Medulla oblongata (tissue), 1 donor: ENCODE measurements around the gene GABBR2.
A peak's percentile ranks its signal among the peaks of the same experiment; 100 is the strongest.

Experiments used
- DNase-seq: peaks from one replicate; pipeline ENCODE4 v3.0.0-alpha.2; 2015; ENCODE audit errors: extremely low spot score

The GABBR2 gene

DNA sequence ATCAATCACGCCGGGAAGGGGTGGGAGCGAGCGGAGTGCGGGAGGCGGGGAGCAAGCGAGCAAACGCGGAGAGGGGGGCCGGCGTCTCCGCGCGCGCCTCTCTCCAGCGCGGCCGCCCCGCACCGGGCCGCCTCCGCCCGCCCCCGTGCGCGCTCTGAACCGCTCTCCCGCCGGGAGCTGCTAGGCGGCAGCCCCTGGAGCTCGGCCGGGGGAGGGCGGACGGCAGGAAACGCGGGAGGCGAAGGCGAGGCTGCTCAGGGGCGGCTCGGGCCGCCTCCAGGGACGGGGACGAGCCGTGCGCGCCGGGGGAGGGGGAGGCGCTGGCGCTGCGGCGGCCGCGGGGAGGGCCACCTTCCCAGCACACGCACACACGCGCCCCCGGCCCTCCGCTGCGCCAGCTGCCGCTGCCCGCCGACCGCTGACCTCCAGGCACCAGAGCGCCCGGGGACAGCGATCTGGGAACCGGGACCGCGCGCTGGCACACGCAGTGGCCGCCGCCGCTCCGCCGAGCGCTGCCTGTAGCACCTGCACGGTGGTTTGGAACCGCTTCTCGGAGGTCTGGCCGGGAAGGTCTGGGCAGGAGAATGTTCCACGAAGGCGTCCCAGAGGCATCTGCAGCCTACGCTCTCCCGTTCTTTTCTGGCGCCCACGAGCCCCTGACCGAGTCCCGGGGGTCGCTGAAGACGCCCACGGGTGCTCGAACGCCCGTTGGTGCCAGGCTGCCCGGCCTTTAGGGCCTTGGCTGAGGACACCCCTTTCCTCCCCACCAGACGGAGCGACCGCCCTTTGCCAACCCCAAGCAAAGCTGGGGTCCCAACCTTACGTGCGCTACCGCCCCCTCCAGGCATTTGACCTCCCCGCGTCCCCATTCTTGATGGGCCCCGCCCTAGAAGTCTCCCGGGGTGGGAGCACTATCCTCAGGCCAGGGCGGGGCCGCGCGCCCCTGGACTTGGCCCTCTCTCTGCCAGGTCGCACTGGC, at the start of gene GABBR2:
Gene GABBR2, minus strand, starts transcription at position 3 of the 979 bp plus-strand sequence. CDS start 198 bp downstream, outside the sequence.
- DNase-seq = no peak

GRCh38 chr9:98755006-98755618, 46.4 kb upstream of the GABBR2 start:
- no peak for DNase-seq

DNA sequence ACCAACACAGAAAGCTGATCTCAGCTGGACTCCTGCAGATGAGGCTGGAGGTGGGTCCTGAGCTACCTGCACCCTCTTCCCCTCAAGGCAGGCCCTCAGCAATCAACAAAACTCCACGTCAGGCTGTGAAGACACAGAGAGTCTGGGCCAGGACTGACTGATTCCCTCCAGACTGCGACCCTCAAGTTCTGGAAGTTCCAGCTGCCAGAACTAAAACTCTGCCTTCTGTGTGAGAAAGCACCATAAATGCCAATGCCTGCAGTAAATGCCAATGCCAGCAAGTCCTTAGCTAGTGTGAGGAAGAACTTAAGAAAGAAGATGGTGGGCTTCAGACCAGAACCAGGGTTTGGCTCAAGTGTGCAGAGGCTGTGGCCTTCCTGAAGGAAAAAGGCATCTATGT, 42.5 kb upstream of the GABBR2 start:
- no peak for DNase-seq

- DNase-seq = no peak
These were observed 41.8 kb upstream of the GABBR2 start for GRCh38 chr9:98750364-98751060.

- no peak for DNase-seq
These were observed 38.7 kb upstream of the GABBR2 start for GRCh38 chr9:98747476-98747875.

DNA sequence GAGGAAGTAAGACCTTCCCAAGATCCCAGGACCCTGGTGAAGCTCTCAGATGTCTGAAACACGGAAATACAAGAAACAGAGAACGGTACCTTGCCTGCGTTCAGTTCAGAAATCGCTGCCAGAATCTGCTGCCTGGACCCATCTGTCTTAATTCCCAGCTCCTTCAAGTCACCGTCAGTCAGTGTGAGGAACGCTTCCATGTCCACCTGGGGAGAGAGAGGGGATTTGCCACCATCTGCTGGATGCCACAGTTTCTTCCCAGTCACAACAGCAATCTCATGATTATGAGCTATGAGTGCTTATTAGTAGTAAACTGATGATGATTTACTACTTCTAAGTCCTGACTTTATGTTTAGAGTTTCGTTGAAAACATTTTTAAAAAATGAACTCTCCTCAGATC, 36.7 kb upstream of the GABBR2 start:
- no peak for DNase-seq

DNA sequence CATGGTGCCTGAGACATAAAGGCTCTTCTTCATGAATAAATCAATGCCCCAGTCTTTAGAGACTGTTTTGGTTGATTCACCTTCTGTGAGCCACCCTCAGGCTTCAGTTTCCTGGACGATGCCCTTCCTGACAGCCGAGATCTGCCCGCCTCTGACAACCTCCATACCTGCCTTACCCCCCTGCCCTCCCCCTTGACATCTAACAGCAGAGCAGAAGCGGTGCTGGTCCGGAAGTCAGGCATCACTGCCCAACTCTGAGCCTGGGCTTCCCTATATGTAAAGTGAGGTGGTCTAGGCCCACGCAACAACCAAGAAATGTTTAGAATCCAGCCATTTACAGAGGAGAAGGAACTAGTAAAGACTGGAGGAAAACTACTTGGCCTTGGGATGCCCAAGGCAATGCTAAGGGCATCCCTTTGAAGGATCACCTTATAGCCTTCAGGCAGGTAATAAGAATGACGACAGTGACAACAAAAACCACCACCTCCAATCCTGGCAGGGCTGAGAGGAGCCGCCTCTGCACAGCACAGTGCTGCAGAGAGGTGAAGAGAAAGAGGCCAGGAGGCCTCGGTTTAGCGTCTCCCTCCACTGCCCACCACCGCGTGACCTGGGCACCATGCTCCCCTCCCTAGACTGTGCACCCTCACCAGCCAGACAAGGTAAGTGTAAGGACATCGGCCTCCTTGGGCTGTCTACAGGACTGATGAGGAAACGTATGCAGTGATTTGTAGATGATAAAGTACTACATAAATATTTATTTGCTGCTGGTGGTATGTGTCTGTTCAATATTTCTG, 35.3 kb upstream of the GABBR2 start:
- no peak for DNase-seq

- DNase-seq = no peak
These were observed 34.6 kb upstream of the GABBR2 start for GRCh38 chr9:98743329-98743728.

DNA sequence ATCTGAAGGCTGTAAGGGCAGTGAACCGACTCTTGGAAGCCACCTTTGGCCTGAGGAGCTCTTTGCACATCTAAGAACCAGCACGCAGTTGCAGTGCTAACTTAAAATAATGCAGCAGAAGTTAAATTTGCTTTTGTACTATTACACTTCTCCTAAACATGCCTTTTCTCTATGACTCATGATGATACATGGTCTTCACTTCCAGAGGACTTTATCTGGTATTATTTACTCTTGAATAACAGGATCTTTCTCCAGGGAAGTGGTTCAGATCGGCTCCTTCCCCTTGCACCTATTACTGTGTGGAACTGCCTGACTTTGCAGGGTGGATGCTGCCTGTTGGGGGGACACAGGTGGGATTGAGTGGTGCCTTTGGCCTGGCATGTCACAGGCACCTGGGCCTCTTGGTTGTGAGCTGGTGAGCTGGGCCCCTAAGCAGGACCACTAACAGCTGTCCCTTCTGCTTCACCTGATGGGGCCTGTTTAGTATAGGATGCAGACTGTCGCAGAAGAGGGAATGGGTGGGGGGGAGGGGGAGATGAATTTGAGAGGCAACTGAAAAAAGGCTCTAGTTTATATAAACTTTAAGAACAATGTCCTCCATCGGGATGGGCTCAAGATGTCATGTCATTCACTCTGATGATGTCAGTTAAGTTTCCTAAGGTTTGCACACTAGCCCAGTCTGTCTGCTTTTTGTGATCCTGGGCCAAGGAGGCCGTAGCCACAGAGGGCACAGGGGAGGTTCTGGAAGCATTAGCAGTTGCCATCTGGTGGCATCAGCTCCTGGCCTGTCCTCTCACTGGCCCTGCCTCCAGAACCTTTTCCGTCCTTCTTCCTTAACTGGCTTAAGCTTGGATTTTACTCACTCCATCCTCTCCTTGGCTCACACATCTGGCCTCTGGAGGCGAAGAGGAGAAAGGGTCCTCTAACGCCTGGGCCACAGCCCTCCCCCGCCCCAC, 33.9 kb upstream of the GABBR2 start:
- DNase-seq = no peak

- no peak for DNase-seq
These were observed 31.6 kb upstream of the GABBR2 start for GRCh38 chr9:98740226-98740881.

DNA sequence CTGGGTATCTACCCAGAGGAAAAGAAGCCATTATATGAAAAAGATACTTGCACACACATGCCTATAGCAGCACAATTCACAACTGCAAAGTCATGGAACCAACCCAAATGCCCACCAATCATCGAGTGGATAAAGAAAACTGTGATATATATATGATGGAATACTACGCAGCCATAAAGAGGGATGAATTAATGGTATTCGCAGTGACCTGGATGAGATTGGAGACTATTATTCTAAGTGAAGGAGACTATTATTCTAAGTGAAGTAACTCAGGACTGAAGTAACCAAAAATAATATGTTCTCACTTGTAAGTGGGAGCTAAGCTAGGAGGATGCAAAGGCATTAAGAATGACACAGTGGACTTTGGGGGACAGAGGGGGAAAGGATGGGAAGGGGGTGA, 30.0 kb upstream of the GABBR2 start:
- DNase-seq = no peak

DNA sequence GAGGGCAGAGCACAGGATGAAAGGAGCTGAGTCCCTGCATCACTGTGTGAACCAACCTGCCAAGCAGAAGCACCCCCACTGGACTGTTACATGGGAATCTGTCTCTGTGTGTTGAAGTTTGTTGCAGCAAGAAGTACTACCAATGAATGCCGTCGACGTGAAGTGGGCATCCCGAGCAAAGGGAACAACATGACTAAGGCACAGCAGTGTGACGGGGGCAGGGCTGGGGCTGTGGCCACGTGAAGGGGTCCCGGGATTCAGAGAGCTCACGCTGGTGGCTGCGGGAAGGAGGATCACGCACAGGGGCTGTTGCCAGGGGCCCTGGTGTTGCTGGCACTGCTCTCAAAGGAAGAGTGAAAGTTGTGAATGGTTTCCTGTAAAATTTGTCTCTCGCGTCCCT, 27.5 kb upstream of the GABBR2 start:
- DNase-seq = no peak

DNA sequence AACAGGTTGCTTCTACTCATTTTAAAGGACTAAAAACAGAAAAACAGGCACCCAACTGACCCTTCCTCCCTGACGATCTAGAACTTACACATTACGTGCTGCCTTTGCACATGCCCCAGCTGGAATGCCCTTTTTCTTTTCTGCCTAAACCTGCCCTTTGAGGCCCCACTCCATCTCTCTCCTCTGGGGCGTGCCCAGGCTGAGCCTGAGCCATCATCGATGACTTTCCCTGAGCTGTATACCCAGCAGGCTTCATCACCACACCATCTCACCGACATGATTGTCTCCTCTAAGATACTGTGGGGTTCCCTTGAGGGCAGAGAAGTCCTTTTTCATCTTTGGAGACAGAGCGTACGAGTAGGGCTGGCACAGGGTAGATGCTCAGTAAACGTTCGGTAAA, 24.1 kb upstream of the GABBR2 start:
- DNase-seq = no peak

DNA sequence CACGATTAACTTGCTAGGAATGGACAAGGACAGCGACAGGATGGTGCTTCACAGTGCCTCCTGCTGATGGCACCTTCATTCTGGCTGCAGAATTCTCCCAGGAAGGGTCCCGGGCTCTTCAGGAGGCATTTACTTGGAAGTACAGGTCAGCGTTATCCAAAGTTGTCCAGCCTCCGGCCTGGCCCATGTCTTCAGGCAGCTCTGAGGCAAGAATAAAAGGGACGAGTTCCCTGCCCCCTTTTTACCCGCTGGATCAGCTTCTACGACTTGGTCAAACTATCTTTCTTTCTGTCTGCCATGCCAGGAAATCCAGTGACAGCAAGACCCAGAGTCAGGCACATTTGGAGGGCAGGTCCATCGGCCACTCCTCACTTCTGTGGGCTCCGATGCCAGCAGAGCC, 23.4 kb upstream of the GABBR2 start:
- DNase-seq = no peak

GRCh38 chr9:98730871-98731270, 22.1 kb upstream of the GABBR2 start:
- DNase-seq = no peak

- DNase-seq = no peak
These were observed 19.8 kb upstream of the GABBR2 start for GRCh38 chr9:98728500-98728899.

GRCh38 chr9:98727428-98727827, 18.7 kb upstream of the GABBR2 start:
- DNase-seq = no peak

DNA sequence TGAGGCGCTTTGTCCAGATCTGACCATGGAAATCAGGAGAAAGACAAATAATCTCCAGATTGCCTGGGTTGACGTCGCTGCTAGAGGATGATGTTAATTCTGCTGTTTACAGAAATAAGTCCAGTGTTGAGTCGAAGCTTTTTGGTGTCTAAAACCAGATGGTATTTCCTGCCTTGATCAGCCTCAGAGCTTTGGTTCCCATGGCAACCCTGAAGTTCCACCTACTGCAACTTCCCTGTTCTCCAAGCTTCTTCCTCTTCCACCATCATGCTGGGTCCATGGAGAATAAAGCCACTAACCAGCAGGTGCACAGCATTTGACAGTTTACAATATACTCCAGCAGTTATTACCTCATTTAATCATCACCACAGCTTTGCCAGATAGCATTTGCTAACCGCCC, 18.0 kb upstream of the GABBR2 start:
- DNase-seq = peak; percentile 67

- no peak for DNase-seq
These were observed 16.2 kb upstream of the GABBR2 start for GRCh38 chr9:98724810-98725530.
